ENCODE measurements around the gene SLC16A10. TPM values are rescaled to one million over a fixed set of nuclear protein-coding genes. Genes with fewer than 3 reads are reported as not detected.

The SLC16A10 gene, protein sequence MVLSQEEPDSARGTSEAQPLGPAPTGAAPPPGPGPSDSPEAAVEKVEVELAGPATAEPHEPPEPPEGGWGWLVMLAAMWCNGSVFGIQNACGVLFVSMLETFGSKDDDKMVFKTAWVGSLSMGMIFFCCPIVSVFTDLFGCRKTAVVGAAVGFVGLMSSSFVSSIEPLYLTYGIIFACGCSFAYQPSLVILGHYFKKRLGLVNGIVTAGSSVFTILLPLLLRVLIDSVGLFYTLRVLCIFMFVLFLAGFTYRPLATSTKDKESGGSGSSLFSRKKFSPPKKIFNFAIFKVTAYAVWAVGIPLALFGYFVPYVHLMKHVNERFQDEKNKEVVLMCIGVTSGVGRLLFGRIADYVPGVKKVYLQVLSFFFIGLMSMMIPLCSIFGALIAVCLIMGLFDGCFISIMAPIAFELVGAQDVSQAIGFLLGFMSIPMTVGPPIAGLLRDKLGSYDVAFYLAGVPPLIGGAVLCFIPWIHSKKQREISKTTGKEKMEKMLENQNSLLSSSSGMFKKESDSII
- total RNA-seq (ENCODE audit: unreplicated experiment), result 2.4 TPM
- long read RNA-seq, result 0 reads

DNA sequence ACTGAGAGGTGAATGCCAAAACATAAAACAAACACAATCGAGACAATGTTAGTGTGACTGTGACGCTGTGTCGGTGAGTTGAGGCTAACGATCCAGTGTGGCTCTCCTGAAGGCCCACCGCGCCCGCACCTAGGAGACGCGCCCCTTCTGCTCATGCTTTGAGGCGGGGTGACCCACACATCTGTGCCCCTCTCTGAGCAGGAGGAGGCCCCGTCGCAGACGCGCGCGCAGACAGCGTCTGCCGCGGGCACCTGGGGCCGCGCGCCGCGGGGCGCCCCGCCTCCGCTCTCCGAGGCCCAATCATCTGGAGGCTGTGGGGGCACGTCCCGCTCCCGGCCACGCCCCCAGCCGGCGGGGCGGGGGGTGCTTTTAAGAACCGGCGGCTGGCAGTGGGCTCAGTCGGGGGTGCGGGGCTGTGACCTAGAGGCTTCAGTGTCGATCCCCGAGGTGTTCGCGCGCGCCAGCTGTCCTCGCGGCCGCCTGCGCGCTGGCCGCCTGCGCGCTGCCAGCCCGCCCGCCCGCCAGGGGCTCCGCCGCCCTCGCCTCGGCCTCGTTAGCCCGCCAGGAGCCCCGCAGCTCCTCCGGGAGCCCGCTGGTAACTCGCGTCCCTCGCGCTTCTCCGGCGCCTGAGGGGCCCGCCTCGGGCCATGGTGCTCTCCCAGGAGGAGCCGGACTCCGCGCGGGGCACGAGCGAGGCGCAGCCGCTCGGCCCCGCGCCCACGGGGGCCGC is at the start of gene SLC16A10:
Gene SLC16A10 (plus strand): TSS at position 398 of the 730 bp plus-strand sequence. CDS start 250 bp downstream, at position 648.
- no peaks in the 10 kb centered on the region for H3K9me3 Mint-ChIP-seq (ENCODE audit: unreplicated experiment)
- peak; percentile 56 for DNase-seq (ENCODE audit: low spot score)
- H3K4me3 Mint-ChIP-seq (ENCODE audit: unreplicated experiment), result peak within 1 kb of the TSS; percentile 87
- H3K36me3 Mint-ChIP-seq (ENCODE audit: low read depth, unreplicated experiment), result no peaks in the 10 kb centered on the region
- no peak within 1 kb of the TSS for H3K27ac Mint-ChIP-seq (ENCODE audit: unreplicated experiment)
- TF ChIP-seq, protein P1, sequence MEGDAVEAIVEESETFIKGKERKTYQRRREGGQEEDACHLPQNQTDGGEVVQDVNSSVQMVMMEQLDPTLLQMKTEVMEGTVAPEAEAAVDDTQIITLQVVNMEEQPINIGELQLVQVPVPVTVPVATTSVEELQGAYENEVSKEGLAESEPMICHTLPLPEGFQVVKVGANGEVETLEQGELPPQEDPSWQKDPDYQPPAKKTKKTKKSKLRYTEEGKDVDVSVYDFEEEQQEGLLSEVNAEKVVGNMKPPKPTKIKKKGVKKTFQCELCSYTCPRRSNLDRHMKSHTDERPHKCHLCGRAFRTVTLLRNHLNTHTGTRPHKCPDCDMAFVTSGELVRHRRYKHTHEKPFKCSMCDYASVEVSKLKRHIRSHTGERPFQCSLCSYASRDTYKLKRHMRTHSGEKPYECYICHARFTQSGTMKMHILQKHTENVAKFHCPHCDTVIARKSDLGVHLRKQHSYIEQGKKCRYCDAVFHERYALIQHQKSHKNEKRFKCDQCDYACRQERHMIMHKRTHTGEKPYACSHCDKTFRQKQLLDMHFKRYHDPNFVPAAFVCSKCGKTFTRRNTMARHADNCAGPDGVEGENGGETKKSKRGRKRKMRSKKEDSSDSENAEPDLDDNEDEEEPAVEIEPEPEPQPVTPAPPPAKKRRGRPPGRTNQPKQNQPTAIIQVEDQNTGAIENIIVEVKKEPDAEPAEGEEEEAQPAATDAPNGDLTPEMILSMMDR (IDR thresholded peaks at IDR 0.05; ENCODE audit: unreplicated experiment), result no peak
- peaks cover 2% of the 10 kb centered on the region for H3K27me3 Mint-ChIP-seq (ENCODE audit: unreplicated experiment)
- H3K4me1 Mint-ChIP-seq (ENCODE audit: unreplicated experiment), result peaks cover 13% of the 10 kb centered on the region

DNA sequence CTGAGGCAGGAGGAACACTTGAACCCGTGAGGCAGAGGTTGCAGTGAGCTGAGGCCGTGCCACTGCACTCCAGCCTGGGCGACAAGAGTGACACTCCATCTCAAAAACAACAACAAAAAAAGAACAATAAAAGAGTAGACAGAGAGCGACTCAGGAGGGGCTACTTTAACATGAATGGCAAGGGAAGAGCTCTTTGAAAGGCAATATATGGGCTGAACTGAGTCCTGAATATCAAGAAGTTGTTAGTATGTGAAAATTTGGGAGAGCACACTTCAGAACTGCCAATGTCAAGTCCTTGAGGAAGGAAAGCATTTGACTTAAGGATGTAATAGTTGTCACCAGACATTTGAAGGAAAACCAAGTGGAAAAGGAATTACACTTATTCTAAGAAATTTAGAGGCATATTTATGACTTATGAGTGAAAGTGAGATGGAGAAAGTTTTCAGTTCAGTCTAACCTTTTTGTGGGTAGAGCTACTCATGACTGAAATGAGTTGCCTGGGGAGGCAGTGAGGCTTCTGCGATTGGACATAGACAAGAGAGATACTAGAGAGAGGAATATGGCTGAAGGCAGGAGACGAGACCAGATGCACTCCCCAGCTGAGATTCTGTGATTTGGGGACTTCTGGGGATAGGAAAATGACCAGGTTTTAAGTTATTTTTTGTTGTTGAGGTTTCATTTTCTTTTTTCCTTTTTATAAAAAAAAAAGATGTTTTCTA is 48.6 kb upstream of the SLC16A10 start:
- no peak overlapping the region for H3K27ac Mint-ChIP-seq (ENCODE audit: unreplicated experiment)
- no peaks in the 10 kb centered on the region for H3K4me1 Mint-ChIP-seq (ENCODE audit: unreplicated experiment)
- TF ChIP-seq, protein P1 (IDR thresholded peaks at IDR 0.05; ENCODE audit: unreplicated experiment), result no peak
- H3K36me3 Mint-ChIP-seq (ENCODE audit: low read depth, unreplicated experiment), result no peaks in the 10 kb centered on the region
- DNase-seq (ENCODE audit: low spot score), result no peak
- no peak overlapping the region for H3K4me3 Mint-ChIP-seq (ENCODE audit: unreplicated experiment)
- peaks cover 2% of the 10 kb centered on the region for H3K27me3 Mint-ChIP-seq (ENCODE audit: unreplicated experiment)
- H3K9me3 Mint-ChIP-seq (ENCODE audit: unreplicated experiment), result no peaks in the 10 kb centered on the region

DNA sequence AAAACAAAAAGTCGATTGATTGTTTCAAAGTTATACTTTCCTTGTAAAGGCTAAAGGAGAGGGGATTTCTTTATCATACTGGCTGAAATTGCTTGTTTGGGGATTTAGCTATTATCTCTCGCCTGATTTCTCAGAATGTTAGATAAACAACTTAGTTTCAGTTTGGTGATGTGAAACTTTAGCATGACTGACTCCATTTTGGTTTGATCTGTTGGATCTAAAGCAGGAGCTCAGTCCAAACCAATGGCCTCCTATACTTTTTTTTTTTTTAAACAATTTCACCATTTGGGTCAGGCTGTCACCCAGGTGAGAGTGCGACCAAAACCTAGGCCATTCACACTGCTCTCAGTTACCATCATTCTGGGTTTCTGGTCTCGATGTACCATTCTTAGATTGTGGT is 45.4 kb upstream of the SLC16A10 start:
- Mint-ChIP-seq H3K4me1 (ENCODE audit: unreplicated experiment) (peaks cover 4% of the 10 kb centered on the region), H3K4me3 (ENCODE audit: unreplicated experiment) (no peak overlapping the region), H3K27ac (ENCODE audit: unreplicated experiment) (no peak overlapping the region), H3K9me3 (ENCODE audit: unreplicated experiment) (no peaks in the 10 kb centered on the region), H3K36me3 (ENCODE audit: low read depth, unreplicated experiment) (no peaks in the 10 kb centered on the region), H3K27me3 (ENCODE audit: unreplicated experiment) (peaks cover 2% of the 10 kb centered on the region)
- TF ChIP-seq, protein P1 (IDR thresholded peaks at IDR 0.05; ENCODE audit: unreplicated experiment), result no peak
- DNase-seq (ENCODE audit: low spot score), result no peak

DNA sequence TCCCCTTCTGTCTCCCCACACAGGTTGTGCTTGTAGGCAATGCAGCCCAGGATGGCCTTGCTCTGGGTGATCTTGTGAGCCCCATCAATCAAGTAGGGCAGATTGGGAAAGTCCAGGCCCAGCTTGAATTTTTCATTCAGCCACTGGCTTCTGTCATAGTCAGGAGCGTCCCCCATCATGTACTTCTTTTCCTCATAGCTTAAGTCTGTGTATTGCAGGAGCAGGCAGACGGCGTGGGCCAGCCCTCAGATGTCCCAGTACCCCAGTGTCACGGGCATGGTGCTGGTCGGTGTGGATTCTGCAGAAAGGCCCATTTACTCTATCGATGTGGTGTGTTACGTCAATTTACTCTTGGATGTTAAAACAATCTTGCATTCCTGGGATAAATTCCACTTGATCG is 40.1 kb upstream of the SLC16A10 start:
- Mint-ChIP-seq H3K4me3 (ENCODE audit: unreplicated experiment) (no peak overlapping the region), H3K9me3 (ENCODE audit: unreplicated experiment) (no peaks in the 10 kb centered on the region), H3K4me1 (ENCODE audit: unreplicated experiment) (peaks cover 13% of the 10 kb centered on the region), H3K27me3 (ENCODE audit: unreplicated experiment) (no peaks in the 10 kb centered on the region), H3K36me3 (ENCODE audit: low read depth, unreplicated experiment) (no peaks in the 10 kb centered on the region), H3K27ac (ENCODE audit: unreplicated experiment) (no peak overlapping the region)
- no peak for DNase-seq (ENCODE audit: low spot score)
- TF ChIP-seq, protein P1 (IDR thresholded peaks at IDR 0.05; ENCODE audit: unreplicated experiment), result no peak
